Fibroblast of lung (primary cell): ENCODE measurements around the gene ZSWIM1. TPM values are rescaled to one million over a fixed set of nuclear protein-coding genes. Genes with fewer than 3 reads are reported as not detected.
A peak's percentile ranks its signal among the peaks of the same experiment; 100 is the strongest.

Experiments used
- DNase-seq, 2 donors: peaks; one replicate each; pipeline versions ENCODE4 v3.0.0 to v3.0.0-alpha.2; 2010; ENCODE audit warnings: low read depth in 2 of 2
- H2AFZ ChIP-seq: 2 replicates; pipeline ENCODE4 v1.5.1; 2012; ENCODE audit warnings: low read length, control low read depth, inconsistent platforms
- H3K27ac ChIP-seq: 2 replicates; pipeline ENCODE4 v1.5.1; 2011; ENCODE audit warnings: low read length, control low read depth; ENCODE audit not compliant: insufficient read depth
- H3K27me3 ChIP-seq: 2 replicates; pipeline ENCODE4 v1.5.1; 2011; ENCODE audit warnings: mild to moderate bottlenecking, low read length; ENCODE audit not compliant: control insufficient read depth, insufficient read depth
- H3K36me3 ChIP-seq: 2 replicates; pipeline ENCODE4 v1.5.1; 2011; ENCODE audit warnings: low read length; ENCODE audit not compliant: control insufficient read depth, insufficient read depth
- H3K4me1 ChIP-seq: 2 replicates; pipeline ENCODE4 v1.5.1; 2011; ENCODE audit warnings: low read length; ENCODE audit not compliant: control insufficient read depth, insufficient read depth; ENCODE audit errors: extremely low read depth
- H3K4me2 ChIP-seq: 2 replicates; pipeline ENCODE4 v1.5.1; 2011; ENCODE audit warnings: low read length, control low read depth; ENCODE audit not compliant: insufficient read depth; ENCODE audit errors: extremely low read depth
- H3K4me3 ChIP-seq, 4 experiments: fragments of 200-600 bp in 1 of 4; sonication (generic) in 1 of 4; replicated peaks in 1 of 4; 2 replicates each; pipeline ENCODE4 v1.5.1; 2011 to 2016; ENCODE audit warnings: low read length in 4 of 4, low read depth in 3 of 4, mild to moderate bottlenecking in 3 of 4, control low read depth in 2 of 4, inconsistent platforms in 1 of 4, mixed read lengths in 1 of 4; ENCODE audit not compliant: insufficient read depth in 1 of 4; ENCODE audit errors: control extremely low read depth in 1 of 4
- H3K79me2 ChIP-seq: 2 replicates; pipeline ENCODE4 v1.5.1; 2012; ENCODE audit warnings: mild to moderate bottlenecking, low read length, inconsistent platforms; ENCODE audit not compliant: control insufficient read depth, insufficient read depth
- H3K9ac ChIP-seq: 2 replicates; pipeline ENCODE4 v1.5.1; 2011; ENCODE audit warnings: mild to moderate bottlenecking, low read length, control low read depth; ENCODE audit not compliant: insufficient read depth
- H3K9me3 ChIP-seq: 2 replicates; pipeline ENCODE4 v1.5.1; 2012; ENCODE audit warnings: low read depth, low read length; ENCODE audit not compliant: control insufficient read depth, insufficient read depth
- H4K20me1 ChIP-seq: 2 replicates; pipeline ENCODE4 v1.5.1; 2011; ENCODE audit warnings: low read length; ENCODE audit not compliant: control insufficient read depth, insufficient read depth; ENCODE audit errors: extremely low read depth
- CTCF ChIP-seq, 2 donors: IDR thresholded peaks in 1 of 2; conservative IDR thresholded peaks in 1 of 2; 1 replicate in 1 of 2; 2 replicates in 1 of 2; pipeline ENCODE4 v1.5.1; 2011 to 2012; ENCODE audit warnings: low read length in 2 of 2, control low read depth in 1 of 2, inconsistent platforms in 1 of 2, low read depth in 1 of 2, mild to moderate bottlenecking in 1 of 2
- EZH2 ChIP-seq: IDR thresholded peaks from 2 replicates; pipeline ENCODE4 v1.5.1; 2012; ENCODE audit warnings: low read length, control low read depth, mild to moderate bottlenecking; ENCODE audit errors: missing control alignments
- polyA plus RNA-seq, 2 donors: library from polyadenylated mRNA; depleted of rRNA in 1 of 2; stranded (reverse) in 1 of 2; unstranded in 1 of 2; fragments of >200 nt; gene quantifications; 2 replicates each; pipeline ENCODE4 v1.2.1, GENCODE V29; 2011 to 2012; ENCODE audit warnings: missing spikeins in 1 of 2
- total RNA-seq: library from RNA; depleted of rRNA; stranded (reverse); fragments of >200 nt; gene quantifications from 2 replicates; pipeline ENCODE4 v1.2.1, GENCODE V29; 2014

Gene ZSWIM1
- total and polyA plus RNA-seq, 2 donors (not counting 1 experiment from before 2014, with no cell fraction given): 3.4 to 4.5 TPM

GRCh38 chr20:45933266-45934045, 52.4 kb downstream of the ZSWIM1 start:
- peak overlapping the region; percentile 89 for H3K4me2 ChIP-seq
- peak; percentile 75 to 76 for DNase-seq
- no peaks in the 10 kb centered on the region for H3K27me3 ChIP-seq
- H4K20me1 ChIP-seq: no peaks in the 10 kb centered on the region
- H2AFZ ChIP-seq: no peak overlapping the region
- no peaks in the 10 kb centered on the region for H3K9me3 ChIP-seq
- peaks cover 27% of the 10 kb centered on the region for H3K79me2 ChIP-seq
- H3K4me1 ChIP-seq: peaks cover 6% of the 10 kb centered on the region
- H3K36me3 ChIP-seq: peaks cover 5% of the 10 kb centered on the region
- TF ChIP-seq CTCF (conservative IDR thresholded peaks at IDR 0.05 in 1 of 2, IDR thresholded peaks at IDR 0.05 in 1 of 2; ENCODE audit: low read depth in 1 of 2, low read length in 2 of 2) (peak; percentile 8 to 30), EZH2 (no peak)
- peak overlapping the region; percentile 100 for H3K9ac ChIP-seq
- H3K4me3 ChIP-seq: peak overlapping the region; percentile 90 to 99 (median 95)
- peak overlapping the region; percentile 99 for H3K27ac ChIP-seq

- peak overlapping the region; percentile 66 for H2AFZ ChIP-seq
- H3K4me2 ChIP-seq: peak overlapping the region; percentile 89
- peak overlapping the region; percentile 100 for H3K9ac ChIP-seq
- H3K9me3 ChIP-seq: no peaks in the 10 kb centered on the region
- H3K79me2 ChIP-seq: peaks cover 27% of the 10 kb centered on the region
- H3K4me1 ChIP-seq: peaks cover 6% of the 10 kb centered on the region
- H3K36me3 ChIP-seq: peaks cover 11% of the 10 kb centered on the region
- peak overlapping the region; percentile 99 for H3K27ac ChIP-seq
- no peak for TF ChIP-seq EZH2
- peak overlapping the region; percentile 90 to 99 (median 95) for H3K4me3 ChIP-seq
- peak; percentile 51 to 52 for DNase-seq
- H3K27me3 ChIP-seq: no peaks in the 10 kb centered on the region
- no peaks in the 10 kb centered on the region for H4K20me1 ChIP-seq
Measured at GRCh38 chr20:45934046-45934585, 53.1 kb downstream of the ZSWIM1 start.

Other genes starting within 250 kb of the ZSWIM1 start
- not detected in 2 replicates for gene WFDC9, start 249.9 kb upstream of the ZSWIM1 start, total RNA-seq
- gene WFDC9, start 249.9 kb upstream of the ZSWIM1 start, polyA plus RNA-seq: not detected in 2 replicates
- gene WFDC11, start 211.0 kb upstream of the ZSWIM1 start, total RNA-seq: not detected in 2 replicates
- not detected in 2 replicates for gene WFDC11, start 211.0 kb upstream of the ZSWIM1 start, polyA plus RNA-seq
- gene WFDC13, start 179.2 kb upstream of the ZSWIM1 start, total RNA-seq: not detected in 2 replicates
- not detected in 2 replicates for gene WFDC13, start 179.2 kb upstream of the ZSWIM1 start, polyA plus RNA-seq
- gene WFDC10B, start 176.2 kb upstream of the ZSWIM1 start, total RNA-seq: not detected in 2 replicates
- gene WFDC10B, start 176.2 kb upstream of the ZSWIM1 start, polyA plus RNA-seq: 0.22 TPM in 1 of 2 replicates, not detected in the other
- not detected in 2 replicates for gene SPINT4, start 158.9 kb upstream of the ZSWIM1 start, total RNA-seq
- not detected in 2 replicates for gene SPINT4, start 158.9 kb upstream of the ZSWIM1 start, polyA plus RNA-seq
- gene WFDC3, start 89.3 kb upstream of the ZSWIM1 start, total RNA-seq: 0.50 and 0.51 TPM in 2 replicates
- 1.7 TPM in 1 of 2 replicates, not detected in the other for gene WFDC3, start 89.3 kb upstream of the ZSWIM1 start, polyA plus RNA-seq
- 14.7 and 15.9 TPM in 2 replicates for gene DNTTIP1, start 89.3 kb upstream of the ZSWIM1 start, total RNA-seq
- 37.4 and 43.2 TPM in 2 replicates for gene DNTTIP1, start 89.3 kb upstream of the ZSWIM1 start, polyA plus RNA-seq
- gene UBE2C, start 68.6 kb upstream of the ZSWIM1 start, total RNA-seq: 1.0 and 12.9 TPM in 2 replicates
- gene UBE2C, start 68.6 kb upstream of the ZSWIM1 start, polyA plus RNA-seq: 23.7 and 104 TPM in 2 replicates
- gene TNNC2, start 53.9 kb upstream of the ZSWIM1 start, total RNA-seq: 1.3 and 1.8 TPM in 2 replicates
- 1.2 and 1.4 TPM in 2 replicates for gene TNNC2, start 53.9 kb upstream of the ZSWIM1 start, polyA plus RNA-seq
- gene SNX21, start 47.4 kb upstream of the ZSWIM1 start, total RNA-seq: 50.8 and 101 TPM in 2 replicates
- 21.8 and 23.3 TPM in 2 replicates for gene SNX21, start 47.4 kb upstream of the ZSWIM1 start, polyA plus RNA-seq
- 35.2 and 44.4 TPM in 2 replicates for gene ACOT8, start 23.8 kb upstream of the ZSWIM1 start, total RNA-seq
- 18.0 and 22.6 TPM in 2 replicates for gene ACOT8, start 23.8 kb upstream of the ZSWIM1 start, polyA plus RNA-seq
- gene ZSWIM3, start 23.6 kb upstream of the ZSWIM1 start, total RNA-seq: 5.6 and 7.6 TPM in 2 replicates
- 3.4 and 3.6 TPM in 2 replicates for gene ZSWIM3, start 23.6 kb upstream of the ZSWIM1 start, polyA plus RNA-seq
- 1.5 and 3.6 TPM in 2 replicates for gene SPATA25, start 6.4 kb downstream of the ZSWIM1 start, total RNA-seq
- 0.11 and 0.19 TPM in 2 replicates for gene SPATA25, start 6.4 kb downstream of the ZSWIM1 start, polyA plus RNA-seq
- gene NEURL2, start 10.0 kb downstream of the ZSWIM1 start, total RNA-seq: 7.1 and 8.0 TPM in 2 replicates
- gene NEURL2, start 10.0 kb downstream of the ZSWIM1 start, polyA plus RNA-seq: 0.75 and 0.77 TPM in 2 replicates
- gene CTSA, start 10.1 kb downstream of the ZSWIM1 start, total RNA-seq: 104 and 116 TPM in 2 replicates
- gene CTSA, start 10.1 kb downstream of the ZSWIM1 start, polyA plus RNA-seq: 364 and 413 TPM in 2 replicates
- gene PLTP, start 30.9 kb downstream of the ZSWIM1 start, total RNA-seq: 110 and 132 TPM in 2 replicates
- gene PLTP, start 30.9 kb downstream of the ZSWIM1 start, polyA plus RNA-seq: 28.5 and 63.1 TPM in 2 replicates
- 6.7 and 9.9 TPM in 2 replicates for gene PCIF1, start 53.5 kb downstream of the ZSWIM1 start, total RNA-seq
- 16.0 and 18.5 TPM in 2 replicates for gene PCIF1, start 53.5 kb downstream of the ZSWIM1 start, polyA plus RNA-seq
- gene ZNF335, start 91.0 kb downstream of the ZSWIM1 start, total RNA-seq: 7.2 and 10.2 TPM in 2 replicates
- 4.8 and 6.7 TPM in 2 replicates for gene ZNF335, start 91.0 kb downstream of the ZSWIM1 start, polyA plus RNA-seq
- gene MMP9, start 127.7 kb downstream of the ZSWIM1 start, total RNA-seq: not detected in 2 replicates
- not detected in 2 replicates for gene MMP9, start 127.7 kb downstream of the ZSWIM1 start, polyA plus RNA-seq
- 0.26 and 0.50 TPM in 2 replicates for gene SLC12A5, start 148.0 kb downstream of the ZSWIM1 start, total RNA-seq
- gene SLC12A5, start 148.0 kb downstream of the ZSWIM1 start, polyA plus RNA-seq: 0.11 and 0.27 TPM in 2 replicates
- 8.1 and 10.0 TPM in 2 replicates for gene NCOA5, start 208.7 kb downstream of the ZSWIM1 start, total RNA-seq
- gene NCOA5, start 208.7 kb downstream of the ZSWIM1 start, polyA plus RNA-seq: 18.0 and 25.7 TPM in 2 replicates
- 2.3 and 3.1 TPM in 2 replicates for gene CD40, start 237.1 kb downstream of the ZSWIM1 start, total RNA-seq
- gene CD40, start 237.1 kb downstream of the ZSWIM1 start, polyA plus RNA-seq: 0.54 and 1.5 TPM in 2 replicates